ENCODE results near the gene NFKB1.
A peak's percentile ranks its signal among the peaks of the same experiment; 100 is the strongest.

NFKB1 gene

GRCh38 chr4:102511830-102512605, 10.9 kb downstream of the NFKB1 start:
- H3K27me3 Mint-ChIP-seq = no peaks in the 10 kb centered on the region
- no peak overlapping the region for H3K27ac Mint-ChIP-seq
- ATAC-seq = no peak
- H3K4me3 Mint-ChIP-seq = no peak overlapping the region
- DNase-seq = no peak
- peaks cover 14% of the 10 kb centered on the region for H3K9me3 Mint-ChIP-seq
- peaks cover 82% of the 10 kb centered on the region for H3K36me3 Mint-ChIP-seq (ENCODE audit: low read depth)
- H3K4me1 Mint-ChIP-seq = peaks cover 76% of the 10 kb centered on the region

GRCh38 chr4:102514298-102514964, 13.3 kb downstream of the NFKB1 start:
- DNase-seq (no peak), ATAC-seq (no peak)
- Mint-ChIP-seq H3K27ac (peak overlapping the region; percentile 73), H3K36me3 (ENCODE audit: low read depth) (peaks cover 70% of the 10 kb centered on the region), H3K27me3 (no peaks in the 10 kb centered on the region), H3K9me3 (peaks cover 14% of the 10 kb centered on the region), H3K4me3 (no peak overlapping the region), H3K4me1 (peaks cover 76% of the 10 kb centered on the region)

- Mint-ChIP-seq H3K4me3 (peak overlapping the region; percentile 60), H3K9me3 (peaks cover 14% of the 10 kb centered on the region), H3K27me3 (no peaks in the 10 kb centered on the region), H3K36me3 (ENCODE audit: low read depth) (peaks cover 45% of the 10 kb centered on the region), H3K27ac (peak overlapping the region; percentile 80), H3K4me1 (peaks cover 85% of the 10 kb centered on the region)
- DNase-seq = no peak
- ATAC-seq = no peak
These were observed 16.6 kb downstream of the NFKB1 start for GRCh38 chr4:102517753-102518152.

- H3K27me3 Mint-ChIP-seq = no peaks in the 10 kb centered on the region
- ATAC-seq (peak; percentile 33), DNase-seq (no peak)
- H3K27ac Mint-ChIP-seq = peak overlapping the region; percentile 80
- peaks cover 11% of the 10 kb centered on the region for H3K9me3 Mint-ChIP-seq
- H3K36me3 Mint-ChIP-seq (ENCODE audit: low read depth) = peaks cover 47% of the 10 kb centered on the region
- peak overlapping the region; percentile 25 for H3K4me3 Mint-ChIP-seq
- peaks cover 88% of the 10 kb centered on the region for H3K4me1 Mint-ChIP-seq
These were observed 17.6 kb downstream of the NFKB1 start for GRCh38 chr4:102518703-102519131.

- ATAC-seq = no peak
- H3K27ac Mint-ChIP-seq = peak overlapping the region; percentile 50
- H3K4me3 Mint-ChIP-seq = no peak overlapping the region
- H3K36me3 Mint-ChIP-seq (ENCODE audit: low read depth) = peaks cover 41% of the 10 kb centered on the region
- no peak for DNase-seq
- H3K4me1 Mint-ChIP-seq = peaks cover 90% of the 10 kb centered on the region
- peaks cover 5% of the 10 kb centered on the region for H3K9me3 Mint-ChIP-seq
- no peaks in the 10 kb centered on the region for H3K27me3 Mint-ChIP-seq
These were observed 18.8 kb downstream of the NFKB1 start for GRCh38 chr4:102519925-102520324.

GRCh38 chr4:102521570-102521969, 20.4 kb downstream of the NFKB1 start:
- Mint-ChIP-seq H3K27me3 (no peaks in the 10 kb centered on the region), H3K4me1 (peaks cover 93% of the 10 kb centered on the region), H3K9me3 (no peaks in the 10 kb centered on the region), H3K27ac (peak overlapping the region; percentile 92), H3K36me3 (ENCODE audit: low read depth) (peaks cover 39% of the 10 kb centered on the region), H3K4me3 (peak overlapping the region; percentile 69)
- no peak for DNase-seq
- no peak for ATAC-seq

GRCh38 chr4:102522031-102522440, 20.9 kb downstream of the NFKB1 start:
- peak; percentile 82 for ATAC-seq

GRCh38 chr4:102524691-102525090, 23.5 kb downstream of the NFKB1 start:
- DNase-seq (no peak), ATAC-seq (no peak)
- H3K4me3 Mint-ChIP-seq = peak overlapping the region; percentile 57
- H3K9me3 Mint-ChIP-seq = no peaks in the 10 kb centered on the region
- no peaks in the 10 kb centered on the region for H3K27me3 Mint-ChIP-seq
- H3K36me3 Mint-ChIP-seq (ENCODE audit: low read depth) = peaks cover 47% of the 10 kb centered on the region
- H3K4me1 Mint-ChIP-seq = peaks cover 98% of the 10 kb centered on the region
- H3K27ac Mint-ChIP-seq = peak overlapping the region; percentile 92

More at GRCh38 chr4:102522031-102522440, 20.9 kb downstream of the NFKB1 start:
- Mint-ChIP-seq H3K36me3 (ENCODE audit: low read depth) (peaks cover 35% of the 10 kb centered on the region), H3K4me1 (peaks cover 93% of the 10 kb centered on the region), H3K27ac (peak overlapping the region; percentile 92), H3K9me3 (no peaks in the 10 kb centered on the region), H3K27me3 (no peaks in the 10 kb centered on the region), H3K4me3 (peak overlapping the region; percentile 69)
- no peak for DNase-seq

GRCh38 chr4:102525097-102525496, 23.9 kb downstream of the NFKB1 start:
- H3K4me3 Mint-ChIP-seq = peak overlapping the region; percentile 57
- H3K36me3 Mint-ChIP-seq (ENCODE audit: low read depth) = peaks cover 51% of the 10 kb centered on the region
- peaks cover 98% of the 10 kb centered on the region for H3K4me1 Mint-ChIP-seq
- H3K27ac Mint-ChIP-seq = peak overlapping the region; percentile 92
- no peaks in the 10 kb centered on the region for H3K9me3 Mint-ChIP-seq
- DNase-seq = no peak
- no peaks in the 10 kb centered on the region for H3K27me3 Mint-ChIP-seq
- ATAC-seq = no peak

- no peaks in the 10 kb centered on the region for H3K27me3 Mint-ChIP-seq
- ATAC-seq = peak; percentile 35
- no peaks in the 10 kb centered on the region for H3K9me3 Mint-ChIP-seq
- H3K36me3 Mint-ChIP-seq (ENCODE audit: low read depth) = peaks cover 55% of the 10 kb centered on the region
- peak overlapping the region; percentile 57 for H3K4me3 Mint-ChIP-seq
- H3K4me1 Mint-ChIP-seq = peaks cover 98% of the 10 kb centered on the region
- peak overlapping the region; percentile 92 for H3K27ac Mint-ChIP-seq
- DNase-seq = no peak
These were observed 24.3 kb downstream of the NFKB1 start for GRCh38 chr4:102525504-102525903.

- no peak for ATAC-seq
- H3K36me3 Mint-ChIP-seq (ENCODE audit: low read depth) = peaks cover 64% of the 10 kb centered on the region
- H3K27me3 Mint-ChIP-seq = no peaks in the 10 kb centered on the region
- peaks cover 99% of the 10 kb centered on the region for H3K4me1 Mint-ChIP-seq
- peak overlapping the region; percentile 69 for H3K4me3 Mint-ChIP-seq
- DNase-seq = no peak
- no peaks in the 10 kb centered on the region for H3K9me3 Mint-ChIP-seq
- peak overlapping the region; percentile 92 for H3K27ac Mint-ChIP-seq
These were observed 25.4 kb downstream of the NFKB1 start for GRCh38 chr4:102526532-102526931.

GRCh38 chr4:102527695-102528283, 26.6 kb downstream of the NFKB1 start:
- no peak for DNase-seq
- Mint-ChIP-seq H3K27me3 (no peaks in the 10 kb centered on the region), H3K36me3 (ENCODE audit: low read depth) (peaks cover 70% of the 10 kb centered on the region)

GRCh38 chr4:102529977-102530376, 28.8 kb downstream of the NFKB1 start:
- peaks cover 99% of the 10 kb centered on the region for H3K4me1 Mint-ChIP-seq
- H3K27ac Mint-ChIP-seq = peak overlapping the region; percentile 81
- H3K36me3 Mint-ChIP-seq (ENCODE audit: low read depth) = peaks cover 74% of the 10 kb centered on the region
- H3K9me3 Mint-ChIP-seq = no peaks in the 10 kb centered on the region
- no peak for ATAC-seq
- H3K4me3 Mint-ChIP-seq = no peak overlapping the region
- no peaks in the 10 kb centered on the region for H3K27me3 Mint-ChIP-seq
- no peak for DNase-seq

More at GRCh38 chr4:102527695-102528283, 26.6 kb downstream of the NFKB1 start:
- Mint-ChIP-seq H3K27ac (peak overlapping the region; percentile 92), H3K4me3 (peak overlapping the region; percentile 69), H3K9me3 (no peaks in the 10 kb centered on the region), H3K4me1 (peaks cover 98% of the 10 kb centered on the region)
- peak; percentile 66 for ATAC-seq

- Mint-ChIP-seq H3K36me3 (ENCODE audit: low read depth) (peaks cover 69% of the 10 kb centered on the region), H3K4me1 (peaks cover 99% of the 10 kb centered on the region), H3K9me3 (no peaks in the 10 kb centered on the region), H3K27ac (peak overlapping the region; percentile 81), H3K4me3 (no peak overlapping the region), H3K27me3 (no peaks in the 10 kb centered on the region)
- no peak for ATAC-seq
- DNase-seq = no peak
These were observed 29.8 kb downstream of the NFKB1 start for GRCh38 chr4:102530986-102531385.

Data from activated naive CD8-positive, alpha-beta T cell treated with anti-CD3 and anti-CD28 coated beads, Interleukin-2, amount 50 U/mL, for 24 hours (primary cell).